HS-5 (cell line): ENCODE data around the gene PLA2G4C.
A peak's percentile ranks its signal among the peaks of the same experiment; 100 is the strongest.
"Not testable (repeated sequence)": the region's sequence is repeated elsewhere in the genome, so short reads cannot be mapped to it uniquely, and the experiment has no call there.

Experiments used
- DNase-seq: peaks from one replicate; pipeline ENCODE4 v3.0.0-alpha.2; 2012; ENCODE audit warnings: low read depth

PLA2G4C gene

GRCh38 chr19:48111280-48111679 is 663 bp upstream of the PLA2G4C start:
- DNase-seq, result no peak

- DNase-seq, result no peak
Observed at GRCh38 chr19:48108997-48109782, 1.4 kb downstream of the PLA2G4C start.

- DNase-seq, result no peak
Observed at GRCh38 chr19:48103922-48104321, 6.7 kb downstream of the PLA2G4C start.

- DNase-seq, result no peak
Observed at GRCh38 chr19:48102870-48103751, 7.5 kb downstream of the PLA2G4C start.

- DNase-seq, result no peak
Observed at GRCh38 chr19:48095612-48096175, 14.9 kb downstream of the PLA2G4C start.

GRCh38 chr19:48094855-48095203 is 15.8 kb downstream of the PLA2G4C start:
- no peak for DNase-seq

- no peak for DNase-seq
Observed at GRCh38 chr19:48094129-48094854, 16.3 kb downstream of the PLA2G4C start.

GRCh38 chr19:48091111-48091718 is 19.4 kb downstream of the PLA2G4C start:
- DNase-seq, result peak; percentile 95

GRCh38 chr19:48090281-48090802 is 20.3 kb downstream of the PLA2G4C start:
- DNase-seq, result no peak

- not testable (repeated sequence) for DNase-seq
Observed at GRCh38 chr19:48088991-48089390, 21.6 kb downstream of the PLA2G4C start.

GRCh38 chr19:48085904-48086864 is 24.4 kb downstream of the PLA2G4C start:
- DNase-seq, result no peak

GRCh38 chr19:48085076-48085475 is 25.5 kb downstream of the PLA2G4C start:
- DNase-seq, result no peak

GRCh38 chr19:48081106-48081505 is 29.5 kb downstream of the PLA2G4C start:
- DNase-seq, result no peak

- DNase-seq, result not testable (repeated sequence)
Observed at GRCh38 chr19:48070177-48070769, 40.3 kb downstream of the PLA2G4C start.

- DNase-seq, result no peak
Observed at GRCh38 chr19:48069435-48069834, 41.2 kb downstream of the PLA2G4C start.

- peak; percentile 26 for DNase-seq
Observed at GRCh38 chr19:48064509-48064908, 46.1 kb downstream of the PLA2G4C start.

GRCh38 chr19:48061401-48062344 is 48.9 kb downstream of the PLA2G4C start:
- DNase-seq, result no peak

GRCh38 chr19:48060381-48060780 is 50.2 kb downstream of the PLA2G4C start:
- DNase-seq, result no peak

GRCh38 chr19:48059331-48059730 is 51.3 kb downstream of the PLA2G4C start:
- no peak for DNase-seq
